Endothelial cell of umbilical vein (primary cell): ENCODE measurements around the gene SMURF2. TPM values are rescaled to one million over a fixed set of nuclear protein-coding genes. Genes with fewer than 3 reads are reported as not detected.

Experiments
- BruUV-seq: library from RNA; stranded (reverse); fragments of 400-500 nt; replicated peaks from 2 replicates; lab custom pipeline; 2021; lab: Mats Ljungman, UMichigan
- CTCF ChIA-PET: fragments of 300-600, 350-600 bp; sonication (Branson Sonifier 250); formaldehyde crosslinking; loops from one replicate; lab custom pipeline; 2021; ENCODE audit warnings: antibody characterized with exemption, inconsistent platforms; lab: Charles Lee
- POLR2A ChIA-PET: fragments of 300-600, 350-600 bp; sonication (Branson Sonifier 250); formaldehyde crosslinking; loops from one replicate; lab custom pipeline; 2021; ENCODE audit warnings: antibody characterized with exemption, inconsistent platforms; lab: Charles Lee
- DNase-seq: peaks from one replicate; pipeline ENCODE4 v3.0.0-alpha.2; 2011; ENCODE audit warnings: low read depth, low spot score
- FAIRE-seq: peaks from 2 replicates; lab custom pipeline; 2011; peaks lifted over from hg19 to GRCh38; lab: Jason Lieb, UNC
- H2AFZ ChIP-seq: 2 replicates; pipeline ENCODE4 v1.6.0; 2012; ENCODE audit warnings: low read depth, low read length, control low read depth, inconsistent platforms
- H3K27ac ChIP-seq: 2 replicates; pipeline ENCODE4 v1.5.1; 2011; ENCODE audit warnings: low read depth, mild to moderate bottlenecking, control low read depth, low read length, moderate library complexity; ENCODE audit not compliant: insufficient read depth
- H3K27me3 ChIP-seq, 2 experiments: 2 replicates each; pipeline versions ENCODE4 v1.6.0 to v1.6.1; 2011; ENCODE audit warnings: low read length in 2 of 2, mixed read lengths in 1 of 2; ENCODE audit not compliant: control insufficient read depth in 2 of 2, insufficient read depth in 2 of 2
- H3K36me3 ChIP-seq, 2 experiments: 2 replicates in 1 of 2; 3 replicates in 1 of 2; pipeline ENCODE4 v1.5.1; 2011; ENCODE audit warnings: low read length in 2 of 2, mild to moderate bottlenecking in 1 of 2, moderate library complexity in 1 of 2; ENCODE audit not compliant: control insufficient read depth in 2 of 2, insufficient read depth in 2 of 2; ENCODE audit errors: extremely low read depth in 1 of 2
- H3K4me1 ChIP-seq: 3 replicates; pipeline ENCODE4 v1.5.1; 2011; ENCODE audit warnings: mild to moderate bottlenecking, low read length; ENCODE audit not compliant: control insufficient read depth, insufficient read depth; ENCODE audit errors: extremely low read depth
- H3K4me2 ChIP-seq: 2 replicates; pipeline ENCODE4 v1.6.1; 2011; ENCODE audit warnings: low read length, control low read depth, mixed read lengths; ENCODE audit not compliant: insufficient read depth
- H3K4me3 ChIP-seq, 3 experiments: fragments of 200-600 bp in 1 of 3; sonication (generic), shearing (Covaris generic) in 1 of 3; replicated peaks in 1 of 3; 2 replicates each; pipeline ENCODE4 v1.5.1; 2011 to 2016; ENCODE audit warnings: control low read depth in 3 of 3, low read length in 3 of 3, mild to moderate bottlenecking in 2 of 3, inconsistent platforms in 1 of 3, low read depth in 1 of 3, moderate library complexity in 1 of 3; ENCODE audit not compliant: insufficient read depth in 1 of 3
- H3K79me2 ChIP-seq: 2 replicates; pipeline ENCODE4 v1.6.0; 2012; ENCODE audit warnings: low read length, inconsistent platforms; ENCODE audit not compliant: control insufficient read depth, insufficient read depth
- H3K9ac ChIP-seq: replicated peaks from 2 replicates; pipeline ENCODE3; 2011; ENCODE audit warnings: low read length, control low read depth; ENCODE audit not compliant: insufficient read depth; ENCODE audit errors: extremely low read depth
- H3K9me1 ChIP-seq: replicated peaks from 3 replicates; pipeline ENCODE4 v1.6.0; 2011; ENCODE audit warnings: mild to moderate bottlenecking, low read length; ENCODE audit not compliant: control insufficient read depth, insufficient read depth; ENCODE audit errors: extremely low read depth
- H3K9me3 ChIP-seq: replicated peaks from 2 replicates; pipeline ENCODE4 v1.5.1; 2012; ENCODE audit warnings: low read length, inconsistent platforms; ENCODE audit not compliant: control insufficient read depth, insufficient read depth
- H4K20me1 ChIP-seq: replicated peaks from 2 replicates; pipeline ENCODE3; 2011; ENCODE audit warnings: mild to moderate bottlenecking, low read length; ENCODE audit not compliant: control insufficient read depth, insufficient read depth; ENCODE audit errors: extremely low read depth
- CTCF ChIP-seq, 2 donors: IDR thresholded peaks; 1 replicate in 1 of 2; 2 replicates in 1 of 2; pipeline ENCODE4 v1.5.1; 2011; ENCODE audit warnings: low read length in 2 of 2, mild to moderate bottlenecking in 2 of 2, moderate library complexity in 2 of 2, control low read depth in 1 of 2, inconsistent platforms in 1 of 2, low read depth in 1 of 2; ENCODE audit not compliant: insufficient read depth in 1 of 2; ENCODE audit errors: extremely low read depth in 1 of 2
- EZH2 ChIP-seq: IDR thresholded peaks from 2 replicates; pipeline ENCODE4 v1.6.1; 2012; ENCODE audit warnings: borderline replicate concordance, low read depth, mild to moderate bottlenecking, moderate library complexity, low read length, inconsistent platforms; ENCODE audit not compliant: severe bottlenecking
- FOS ChIP-seq: IDR thresholded peaks from 2 replicates; pipeline ENCODE4 v1.6.1; 2011; ENCODE audit warnings: mild to moderate bottlenecking, low read length, moderate library complexity, borderline replicate concordance; ENCODE audit not compliant: insufficient read depth
- JUN ChIP-seq: IDR thresholded peaks from 2 replicates; pipeline ENCODE4 v1.6.1; 2011; ENCODE audit warnings: borderline replicate concordance, low read depth; ENCODE audit not compliant: insufficient read length, insufficient read depth
- MAX ChIP-seq: IDR thresholded peaks from 2 replicates; pipeline ENCODE4 v1.6.1; 2011; ENCODE audit not compliant: insufficient read depth, insufficient read length
- MYC ChIP-seq: IDR thresholded peaks from one replicate; pipeline ENCODE4 v1.6.1; 2011; ENCODE audit warnings: mild to moderate bottlenecking, low read depth, low read length
- POLR2A ChIP-seq: IDR thresholded peaks from 2 replicates; pipeline ENCODE4 v1.6.1; 2012; ENCODE audit warnings: low read depth, mild to moderate bottlenecking, control low read depth, low read length
- POLR2AphosphoS5 ChIP-seq: IDR thresholded peaks from 2 replicates; pipeline ENCODE4 v1.6.1; 2012; ENCODE audit warnings: low read depth, mild to moderate bottlenecking, control low read depth, low read length, moderate library complexity; ENCODE audit not compliant: insufficient read depth
- dilution Hi-C: fragments of 300-500 bp; cut with MboI; formaldehyde crosslinking; loops from one replicate; pipeline ENCODE4 v1.15.0; 2019; ENCODE audit warnings: low sequenced_read_pairs; ENCODE audit not compliant: extremely low pct_ligation_motif_present
- intact Hi-C: fragments of 100-400 bp; cut with micrococcal nuclease; formaldehyde crosslinking; loops from one replicate; pipeline ENCODE4 v1.10.0; 2022
- polyA plus RNA-seq, 4 experiments: library from polyadenylated mRNA; depleted of rRNA in 3 of 4; stranded (reverse) in 3 of 4; unstranded in 1 of 4; fragments of >200 nt; gene quantifications; 2 replicates each; pipeline versions ENCODE4 v1.2.1 to v1.2.3, GENCODE V29; 2011 to 2012; ENCODE audit warnings: missing spikeins in 1 of 4
- total RNA-seq: library from RNA; stranded (reverse); gene quantifications from 2 replicates; pipeline ENCODE4 v1.2.3, GENCODE V29; 2021

Gene SMURF2
- total and polyA plus RNA-seq, 2 donors (not counting 3 experiments of a cell fraction or from before 2014, with no cell fraction given) = 32.9 to 105 TPM

- dilution Hi-C loops = no loop called here
- H3K9ac ChIP-seq = no peak overlapping the region
- peaks cover 6% of the 10 kb centered on the region for H4K20me1 ChIP-seq
- no TSS peak for BruUV-seq
- no peak overlapping the region for H2AFZ ChIP-seq
- TF ChIP-seq JUN (no peak), MAX (no peak), CTCF (IDR thresholded peaks at IDR 0.05; ENCODE audit: extremely low read depth in 1 of 2, insufficient read depth in 1 of 2, low read depth in 1 of 2, low read length in 2 of 2) (no peak), MYC (no peak), POLR2AphosphoS5 (no peak), EZH2 (no peak), FOS (no peak), POLR2A (no peak)
- DNase-seq = no peak
- no peak for FAIRE-seq
- no peak overlapping the region for H3K4me3 ChIP-seq
- intact Hi-C loops = no loop called here
- H3K4me2 ChIP-seq = no peak overlapping the region
- H3K79me2 ChIP-seq = peaks cover 100% of the 10 kb centered on the region
- ChIA-PET CTCF (interaction anchor here (0.8 to 1.4 kb wide), 4 partner anchors 19 to 58 kb away, joined by 3 to 7 read pairs (median 4); partner anchors contain the start of gene SMURF2), POLR2A (interaction anchor here (1.3 kb wide), 1 partner anchor 19 kb away, joined by 4 read pairs; no protein-coding TSS in a partner anchor)
- peaks cover 2 to 4% of the 10 kb centered on the region in 2 experiments for H3K36me3 ChIP-seq
- H3K27me3 ChIP-seq = no peaks in the 10 kb centered on the region
- H3K9me1 ChIP-seq = no peaks in the 10 kb centered on the region
- H3K4me1 ChIP-seq = peaks cover 24% of the 10 kb centered on the region
- H3K27ac ChIP-seq = no peak overlapping the region
- H3K9me3 ChIP-seq = no peaks in the 10 kb centered on the region
Observed at GRCh38 chr17:64603987-64604386, 58.1 kb downstream of the SMURF2 start.
